ENCODE data around the gene APOBEC4.
"Not testable (repeated sequence)": the region's sequence is repeated elsewhere in the genome, so short reads cannot be mapped to it uniquely, and the experiment has no call there.

Gene APOBEC4

GRCh38 chr1:183633676-183634343, 19.3 kb downstream of the APOBEC4 start:
- peak; percentile 71 for DNase-seq (ENCODE audit: low spot score)

GRCh38 chr1:183632964-183633363, 20.2 kb downstream of the APOBEC4 start:
- no peak for DNase-seq (ENCODE audit: low spot score)

GRCh38 chr1:183632114-183632513, 21.0 kb downstream of the APOBEC4 start:
- DNase-seq (ENCODE audit: low spot score), result no peak

- DNase-seq (ENCODE audit: low spot score), result no peak
These were observed 22.4 kb downstream of the APOBEC4 start for GRCh38 chr1:183630748-183631147.

- DNase-seq (ENCODE audit: low spot score), result no peak
These were observed 24.6 kb downstream of the APOBEC4 start for GRCh38 chr1:183628537-183628936.

- not testable (repeated sequence) for DNase-seq (ENCODE audit: low spot score)
These were observed 26.9 kb downstream of the APOBEC4 start for GRCh38 chr1:183626236-183626635.

- peak; percentile 61 for DNase-seq (ENCODE audit: low spot score)
These were observed 30.0 kb downstream of the APOBEC4 start for GRCh38 chr1:183622884-183623785.

- DNase-seq (ENCODE audit: low spot score), result no peak
These were observed 31.1 kb downstream of the APOBEC4 start for GRCh38 chr1:183622013-183622412.

GRCh38 chr1:183620311-183620710, 32.8 kb downstream of the APOBEC4 start:
- no peak for DNase-seq (ENCODE audit: low spot score)

- DNase-seq (ENCODE audit: low spot score), result no peak
These were observed 33.3 kb downstream of the APOBEC4 start for GRCh38 chr1:183619781-183620180.

- DNase-seq (ENCODE audit: low spot score), result not testable (repeated sequence)
These were observed 34.9 kb downstream of the APOBEC4 start for GRCh38 chr1:183618202-183618601.

GRCh38 chr1:183612975-183613374, 40.1 kb downstream of the APOBEC4 start:
- not testable (repeated sequence) for DNase-seq (ENCODE audit: low spot score)

GRCh38 chr1:183612407-183612806, 40.7 kb downstream of the APOBEC4 start:
- no peak for DNase-seq (ENCODE audit: low spot score)

GRCh38 chr1:183611021-183611420, 42.1 kb downstream of the APOBEC4 start:
- no peak for DNase-seq (ENCODE audit: low spot score)

GRCh38 chr1:183609759-183610452, 43.2 kb downstream of the APOBEC4 start:
- no peak for DNase-seq (ENCODE audit: low spot score)

GRCh38 chr1:183609313-183609712, 43.8 kb downstream of the APOBEC4 start:
- DNase-seq (ENCODE audit: low spot score), result peak; percentile 9

GRCh38 chr1:183607322-183607980, 45.7 kb downstream of the APOBEC4 start:
- DNase-seq (ENCODE audit: low spot score), result no peak

- DNase-seq (ENCODE audit: low spot score), result no peak
These were observed 47.2 kb downstream of the APOBEC4 start for GRCh38 chr1:183605904-183606303.

GRCh38 chr1:183604815-183605214, 48.3 kb downstream of the APOBEC4 start:
- no peak for DNase-seq (ENCODE audit: low spot score)

- DNase-seq (ENCODE audit: low spot score), result no peak
These were observed 48.9 kb downstream of the APOBEC4 start for GRCh38 chr1:183604038-183604808.

GRCh38 chr1:183602510-183602909, 50.6 kb downstream of the APOBEC4 start:
- no peak for DNase-seq (ENCODE audit: low spot score)
